Ecto neural progenitor cell (in vitro differentiated cells): ENCODE measurements around the gene SAMD4B.
"Not testable (repeated sequence)": the region's sequence is repeated elsewhere in the genome, so short reads cannot be mapped to it uniquely, and the experiment has no call there.

ENCODE experiments used
- DNase-seq: peaks from one replicate; pipeline ENCODE4 v3.0.0-alpha.2; 2018; ENCODE audit warnings: low spot score

The SAMD4B gene, protein sequence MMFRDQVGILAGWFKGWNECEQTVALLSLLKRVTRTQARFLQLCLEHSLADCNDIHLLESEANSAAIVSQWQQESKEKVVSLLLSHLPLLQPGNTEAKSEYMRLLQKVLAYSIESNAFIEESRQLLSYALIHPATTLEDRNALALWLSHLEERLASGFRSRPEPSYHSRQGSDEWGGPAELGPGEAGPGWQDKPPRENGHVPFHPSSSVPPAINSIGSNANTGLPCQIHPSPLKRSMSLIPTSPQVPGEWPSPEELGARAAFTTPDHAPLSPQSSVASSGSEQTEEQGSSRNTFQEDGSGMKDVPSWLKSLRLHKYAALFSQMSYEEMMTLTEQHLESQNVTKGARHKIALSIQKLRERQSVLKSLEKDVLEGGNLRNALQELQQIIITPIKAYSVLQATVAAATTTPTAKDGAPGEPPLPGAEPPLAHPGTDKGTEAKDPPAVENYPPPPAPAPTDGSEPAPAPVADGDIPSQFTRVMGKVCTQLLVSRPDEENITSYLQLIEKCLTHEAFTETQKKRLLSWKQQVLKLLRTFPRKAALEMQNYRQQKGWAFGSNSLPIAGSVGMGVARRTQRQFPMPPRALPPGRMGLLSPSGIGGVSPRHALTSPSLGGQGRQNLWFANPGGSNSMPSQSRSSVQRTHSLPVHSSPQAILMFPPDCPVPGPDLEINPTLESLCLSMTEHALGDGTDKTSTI

DNA sequence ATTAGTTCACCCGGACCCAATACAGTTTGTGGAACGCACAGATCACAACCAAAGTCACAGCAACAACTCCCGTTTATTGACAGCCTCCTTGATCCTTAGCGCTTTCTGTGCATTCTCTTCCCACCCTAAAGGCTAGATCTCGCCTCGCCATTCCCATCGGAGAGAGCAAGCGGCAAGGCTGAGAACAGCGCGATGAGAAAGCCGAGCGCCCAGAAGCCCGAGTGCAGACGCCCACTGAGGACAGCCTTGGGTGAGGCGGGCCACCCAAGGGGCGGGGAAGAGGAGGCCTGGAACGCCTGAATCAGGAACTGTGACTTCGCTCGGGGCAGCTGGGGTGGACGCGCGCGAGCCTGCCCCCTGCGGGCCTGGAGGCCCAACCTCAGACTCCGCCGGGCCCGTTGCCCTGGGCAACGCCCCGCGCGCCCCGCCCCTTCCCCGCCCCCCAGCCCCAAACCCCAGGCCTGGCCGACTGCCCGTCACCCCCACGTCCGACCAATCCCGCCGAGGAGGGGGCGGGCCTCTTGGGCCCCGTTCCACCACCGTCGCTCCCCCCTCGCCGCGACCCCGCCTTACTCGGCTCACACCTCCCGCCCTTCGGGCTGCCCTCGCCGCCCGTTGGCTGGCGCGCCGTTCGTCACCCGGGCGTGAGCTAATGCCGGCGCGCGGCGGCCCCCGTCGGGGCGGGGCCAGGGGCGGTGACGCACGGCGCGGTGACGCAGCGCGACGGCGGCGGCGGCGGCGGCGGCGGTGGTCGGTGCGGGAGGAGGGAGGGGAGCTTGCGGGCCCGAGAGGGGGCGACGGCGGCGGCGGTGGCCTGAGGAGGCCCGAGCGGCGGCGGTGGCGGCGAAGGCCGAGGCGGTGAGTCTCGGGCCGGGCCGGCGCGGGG lies at the start of gene SAMD4B:
SAMD4B (plus strand) TSS at position 703 of the 886 bp plus-strand sequence. CDS start 14,473 bp downstream, outside the sequence.
- peak; percentile 100 for DNase-seq

DNA sequence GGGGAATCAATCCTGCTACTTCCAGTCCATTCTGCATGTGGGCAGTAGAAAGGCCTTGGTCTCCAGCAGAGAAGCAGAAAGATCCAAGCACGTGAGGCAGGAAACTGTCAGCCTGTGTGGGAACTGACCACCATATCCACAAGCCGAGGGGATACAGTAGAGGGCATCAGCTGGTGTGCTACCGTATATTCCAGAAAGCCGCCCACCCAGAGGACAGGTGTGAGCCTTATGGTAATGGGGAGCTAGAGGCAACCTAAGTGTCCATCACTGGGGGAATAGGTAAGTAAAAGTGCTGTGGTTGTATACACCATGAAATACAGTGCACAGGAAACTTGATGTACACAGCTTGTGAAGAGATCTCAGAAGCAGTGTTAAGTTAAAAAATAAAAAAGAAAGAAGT lies 48.8 kb upstream of the SAMD4B start:
- no peak for DNase-seq

DNA sequence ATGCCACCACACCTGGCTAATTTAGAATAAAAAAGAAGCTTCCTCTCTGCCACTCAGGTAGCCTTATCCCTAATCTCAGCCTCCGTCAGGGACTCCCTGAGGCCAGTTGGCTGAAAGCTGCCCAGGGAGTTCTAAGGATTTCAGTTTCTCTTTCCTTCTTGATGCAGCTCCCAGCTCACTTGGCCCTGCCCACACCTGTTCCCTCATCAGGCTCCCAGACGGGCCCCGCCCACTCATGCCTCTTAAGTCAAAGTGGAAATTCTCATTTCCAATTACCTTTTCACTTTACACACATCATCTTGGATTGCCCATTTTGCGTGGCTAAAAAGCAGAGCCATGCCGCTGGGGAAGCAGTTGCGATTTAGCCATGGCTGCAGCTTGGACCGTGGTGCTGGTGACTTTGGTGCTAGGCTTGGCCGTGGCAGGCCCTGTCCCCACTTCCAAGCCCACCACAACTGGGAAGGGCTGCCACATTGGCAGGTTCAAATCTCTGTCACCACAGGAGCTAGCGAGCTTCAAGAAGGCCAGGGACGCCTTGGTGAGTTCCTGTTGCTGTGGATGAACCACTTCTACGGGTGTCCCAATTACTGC lies 46.1 kb upstream of the SAMD4B start, which contains the start of gene IFNL1:
IFNL1 (plus strand) TSS at position 353 of the 591 bp plus-strand sequence; CDS start at position 368, 15 bp downstream.
- no peak for DNase-seq

DNA sequence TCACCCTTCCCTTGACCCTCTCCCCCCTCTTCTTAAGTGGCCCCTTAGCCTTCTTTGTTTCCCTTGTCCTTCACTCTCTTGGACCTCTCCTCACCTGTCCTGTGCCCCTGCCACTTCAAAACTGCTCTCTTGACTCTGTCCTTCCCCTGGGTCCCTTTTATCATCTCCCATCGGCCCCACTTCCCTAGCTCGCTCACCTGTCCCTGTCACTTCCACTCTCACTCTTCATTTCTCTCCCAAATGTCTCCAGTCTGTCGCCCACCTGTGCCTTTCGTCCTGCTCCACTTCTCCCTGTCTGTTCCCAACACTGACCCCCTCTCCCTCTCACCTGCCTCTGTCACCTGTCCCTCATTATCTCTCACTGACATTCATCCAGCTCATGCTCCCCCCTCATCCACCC lies 45.3 kb upstream of the SAMD4B start:
- no peak for DNase-seq

DNA sequence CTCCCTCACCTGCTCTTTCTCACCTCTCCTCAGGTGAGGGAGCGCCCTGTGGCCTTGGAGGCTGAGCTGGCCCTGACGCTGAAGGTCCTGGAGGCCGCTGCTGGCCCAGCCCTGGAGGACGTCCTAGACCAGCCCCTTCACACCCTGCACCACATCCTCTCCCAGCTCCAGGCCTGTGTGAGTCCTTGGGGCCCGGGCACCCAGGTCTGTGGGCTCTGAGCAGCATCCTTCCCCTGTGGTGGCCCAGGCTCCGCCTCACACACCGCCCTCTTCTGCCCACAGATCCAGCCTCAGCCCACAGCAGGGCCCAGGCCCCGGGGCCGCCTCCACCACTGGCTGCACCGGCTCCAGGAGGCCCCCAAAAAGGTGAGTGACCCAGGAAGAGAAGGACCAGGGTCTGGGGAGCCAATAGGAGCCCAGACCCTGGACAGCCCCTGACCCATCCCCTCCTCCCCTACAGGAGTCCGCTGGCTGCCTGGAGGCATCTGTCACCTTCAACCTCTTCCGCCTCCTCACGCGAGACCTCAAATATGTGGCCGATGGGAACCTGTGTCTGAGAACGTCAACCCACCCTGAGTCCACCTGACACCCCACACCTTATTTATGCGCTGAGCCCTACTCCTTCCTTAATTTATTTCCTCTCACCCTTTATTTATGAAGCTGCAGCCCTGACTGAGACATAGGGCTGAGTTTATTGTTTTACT lies 44.1 kb upstream of the SAMD4B start:
- no peak for DNase-seq

DNA sequence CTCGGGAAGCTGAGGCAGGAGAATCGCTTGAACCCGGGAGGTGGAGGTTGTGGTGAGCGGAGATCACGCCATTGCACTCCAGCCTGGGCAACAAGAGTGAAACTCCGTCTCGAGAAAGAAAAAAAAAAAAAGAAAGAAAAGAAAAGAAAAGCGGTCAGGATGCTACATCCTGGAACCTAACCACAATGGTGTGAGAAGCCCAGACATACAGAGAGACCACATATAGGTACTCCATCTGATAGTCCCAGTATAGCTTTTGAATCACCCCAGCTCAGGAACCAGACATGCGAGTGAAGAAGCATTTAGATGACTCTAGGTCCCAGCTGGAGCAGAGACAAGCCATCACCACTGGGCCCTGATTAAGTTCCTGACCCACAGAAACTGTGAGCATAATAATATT lies 42.8 kb upstream of the SAMD4B start:
- DNase-seq, result no peak

DNA sequence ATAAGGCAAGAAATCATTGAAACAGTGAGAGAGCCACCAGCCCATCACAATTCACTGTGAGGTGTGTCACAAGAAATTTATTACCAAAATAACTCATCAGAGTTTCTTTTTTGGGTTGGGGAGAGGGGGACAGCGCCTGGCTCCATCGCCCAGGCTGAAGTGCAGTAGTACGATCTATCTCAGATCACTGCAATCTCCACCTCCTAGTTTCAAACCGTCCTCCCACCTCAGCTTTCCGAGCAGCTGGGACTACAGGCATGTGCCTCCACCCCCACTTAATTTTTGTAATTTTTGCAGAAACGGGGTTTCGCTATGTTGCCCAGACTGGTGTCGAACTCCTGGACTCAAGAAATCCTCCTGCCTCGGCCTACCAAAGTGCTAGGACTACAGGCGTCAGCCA lies 42.4 kb upstream of the SAMD4B start:
- DNase-seq, result no peak

DNA sequence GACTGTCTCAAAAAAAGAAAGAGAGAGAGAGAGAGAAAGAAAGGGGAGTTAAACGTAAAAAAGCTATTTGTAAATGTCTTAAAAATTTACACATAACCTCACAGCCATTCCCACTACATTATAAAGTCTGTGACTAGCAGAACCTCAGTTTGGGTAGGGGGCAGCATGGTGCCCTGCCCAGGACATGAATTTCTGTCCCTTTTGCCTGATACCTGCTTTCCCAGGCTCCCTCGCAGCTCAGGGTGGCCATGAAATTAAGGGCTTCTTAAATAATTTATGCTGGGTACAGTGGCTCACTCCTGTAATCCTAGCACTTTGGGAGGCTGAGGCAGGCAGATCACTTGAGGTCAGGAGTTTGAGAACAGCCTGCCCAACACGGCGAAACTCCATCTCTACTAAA lies 41.2 kb upstream of the SAMD4B start:
- no peak for DNase-seq

DNA sequence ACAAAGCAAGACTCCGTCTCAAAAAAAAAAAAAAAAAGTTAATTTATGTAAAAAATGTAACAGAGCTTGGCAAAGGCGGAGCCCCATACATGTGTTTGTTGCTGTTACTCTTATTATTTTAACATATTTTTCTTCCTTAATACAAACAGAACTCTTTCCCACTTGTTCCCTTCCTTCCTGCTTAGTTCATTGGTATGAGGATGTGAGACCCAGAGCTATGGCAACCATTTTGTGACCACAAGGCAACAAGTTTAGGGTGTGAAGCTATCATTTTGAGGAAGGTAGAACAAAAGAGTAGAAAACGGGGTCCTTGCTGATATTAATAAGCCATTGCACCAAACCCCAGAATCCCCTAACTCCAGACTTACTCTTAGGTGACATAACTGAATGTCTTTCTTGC lies 40.7 kb upstream of the SAMD4B start:
- DNase-seq, result no peak

DNA sequence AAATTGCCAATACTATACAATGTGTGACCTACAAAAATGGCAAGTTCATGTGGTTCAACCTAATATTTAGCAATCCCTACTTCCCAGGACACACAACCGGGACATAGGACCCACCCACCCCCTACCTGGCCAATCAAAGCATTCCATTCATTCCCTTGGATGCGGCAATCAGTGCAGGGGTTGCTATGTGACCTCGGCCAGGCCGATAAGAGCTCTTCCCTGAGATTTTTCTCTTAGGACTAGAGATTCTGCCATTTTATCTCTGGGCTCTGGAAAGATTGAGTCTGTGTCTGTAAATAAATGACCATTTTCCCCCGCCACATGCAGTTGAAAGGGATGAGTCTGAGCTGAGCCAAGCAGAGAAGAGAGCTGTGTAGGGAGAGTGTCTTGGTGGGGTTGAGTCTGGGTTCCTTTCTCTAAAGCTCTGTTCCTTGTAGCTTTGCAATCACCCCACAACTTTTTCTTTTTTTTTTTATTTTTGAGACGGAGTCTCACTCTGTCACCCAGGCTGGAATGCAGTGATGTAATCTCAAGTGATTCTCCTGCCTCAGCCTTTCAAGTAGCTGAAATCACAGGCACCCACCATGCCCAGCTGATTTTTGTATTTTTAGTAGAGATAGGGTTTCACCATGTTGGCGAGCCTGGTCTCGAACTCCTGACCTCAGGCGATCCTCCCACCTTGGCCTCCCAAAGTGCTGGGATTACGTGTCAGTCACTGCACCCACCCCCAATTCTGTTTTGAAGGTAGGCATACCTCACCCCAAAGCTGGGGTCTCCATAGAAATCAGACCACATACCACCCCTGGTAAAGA lies 38.6 kb upstream of the SAMD4B start:
- no peak for DNase-seq

DNA sequence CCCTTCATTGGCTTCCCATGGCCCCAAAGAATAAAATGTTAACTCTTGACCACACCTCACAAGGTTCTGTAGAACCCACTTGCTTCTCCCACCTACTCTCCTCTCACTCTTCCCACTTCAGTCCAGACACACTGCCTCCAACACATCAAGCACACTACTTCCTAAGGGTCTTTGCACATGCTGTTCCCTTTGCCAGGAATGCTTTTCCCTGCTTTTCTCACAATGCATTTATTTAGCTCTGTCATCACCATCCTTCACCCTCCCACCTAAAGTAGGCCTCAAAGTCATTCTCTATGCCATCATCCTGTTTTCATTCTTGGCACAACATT lies 38.1 kb upstream of the SAMD4B start:
- no peak for DNase-seq

DNA sequence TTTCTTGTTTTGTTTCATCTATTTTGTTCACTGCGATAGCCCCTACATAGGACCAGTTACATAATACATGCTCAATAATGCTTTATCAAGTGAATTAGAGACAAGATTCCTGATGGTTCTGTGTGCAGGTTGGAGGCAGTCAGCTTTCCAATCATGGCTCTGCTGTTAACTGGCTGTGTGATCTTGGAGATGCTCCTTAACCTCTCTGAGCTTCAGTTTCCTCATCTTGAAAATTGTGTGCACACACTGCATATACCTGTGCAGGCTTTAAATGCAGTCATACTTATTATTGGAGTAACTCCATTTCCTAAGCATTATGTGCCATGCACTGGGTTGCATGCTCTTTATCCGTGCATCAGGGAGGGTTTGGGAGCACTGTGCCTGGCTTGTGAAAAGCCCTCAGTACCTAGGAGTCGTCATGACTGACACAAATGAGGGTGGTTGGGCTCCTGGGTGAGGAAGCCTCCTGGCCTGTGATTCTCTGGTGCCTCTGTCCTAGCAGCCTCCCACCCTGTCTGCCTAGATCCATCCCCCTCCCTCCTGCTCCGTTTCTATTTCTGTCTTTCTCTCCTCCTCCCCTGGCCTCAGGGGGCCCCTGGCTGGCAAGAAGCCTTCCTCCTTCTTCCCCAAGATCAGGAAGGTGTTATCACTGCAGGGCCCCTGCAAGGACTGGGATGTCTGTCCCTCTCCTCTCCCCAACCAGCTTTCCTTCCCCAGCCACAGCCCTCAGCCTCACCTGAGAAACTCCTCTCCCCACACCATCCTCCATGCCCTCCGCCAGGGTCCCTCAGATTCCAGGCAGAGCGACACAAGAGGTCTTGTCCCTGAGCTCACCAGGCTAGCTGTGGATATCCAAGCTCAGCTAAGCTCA lies 37.3 kb upstream of the SAMD4B start:
- DNase-seq, result no peak

DNA sequence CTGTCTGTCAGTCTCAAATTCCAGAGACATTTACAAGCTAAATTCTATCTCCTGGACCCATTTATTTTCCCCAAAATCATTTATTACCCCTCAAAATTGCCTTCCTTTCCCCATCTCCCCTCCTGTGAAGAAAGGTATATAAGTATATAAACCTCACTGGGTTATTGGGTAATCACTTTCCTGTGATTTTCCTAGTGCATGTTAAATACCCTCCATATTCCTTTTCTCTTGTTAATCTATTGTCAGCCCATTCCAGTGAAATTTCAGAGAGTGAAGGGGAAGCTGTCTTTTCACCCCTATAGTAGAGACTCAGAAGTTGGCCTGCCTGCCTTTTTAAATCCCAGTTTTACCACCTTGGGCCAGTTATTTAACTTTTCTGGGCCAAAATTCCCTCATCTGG lies 36.1 kb upstream of the SAMD4B start:
- DNase-seq, result no peak

DNA sequence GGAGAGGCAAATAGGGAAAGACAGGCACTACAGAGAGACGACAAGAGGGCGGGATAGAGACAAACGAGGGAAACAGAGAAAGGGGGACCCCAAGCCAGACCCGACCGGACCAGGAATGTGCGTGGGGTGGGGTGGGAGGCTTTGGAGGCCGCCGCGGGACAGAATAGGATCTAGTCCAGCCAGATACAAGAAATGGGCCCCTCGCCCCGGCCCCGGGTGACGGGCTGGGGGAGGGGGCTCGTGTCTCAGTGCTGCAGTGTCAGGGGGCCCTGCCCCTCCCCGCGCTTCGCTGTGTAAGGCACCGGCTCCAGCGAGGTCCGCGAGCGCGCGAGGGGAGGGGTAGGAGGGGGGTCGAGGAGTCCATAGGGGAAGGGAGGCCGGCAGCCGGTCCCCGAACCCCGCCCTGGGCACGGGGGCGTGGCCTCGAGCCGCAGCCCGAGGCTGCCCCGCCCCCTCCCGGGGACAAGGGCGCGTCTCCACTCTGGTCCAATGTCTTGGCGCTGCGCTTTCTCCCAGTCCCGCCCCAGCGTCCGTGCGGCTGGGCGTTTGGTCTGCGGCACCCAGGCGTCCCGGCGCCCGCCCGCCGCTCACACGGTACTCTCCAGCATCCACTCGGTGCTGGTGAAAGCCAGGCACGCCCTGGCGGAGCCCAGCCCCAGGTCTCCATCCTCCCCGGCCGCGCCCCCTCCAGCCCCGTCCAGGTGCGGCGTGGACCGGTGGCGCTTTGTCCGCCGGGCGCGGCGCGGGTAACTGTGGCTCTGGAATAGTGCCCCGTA lies 35.0 kb upstream of the SAMD4B start:
- DNase-seq, result peak; percentile 83

DNA sequence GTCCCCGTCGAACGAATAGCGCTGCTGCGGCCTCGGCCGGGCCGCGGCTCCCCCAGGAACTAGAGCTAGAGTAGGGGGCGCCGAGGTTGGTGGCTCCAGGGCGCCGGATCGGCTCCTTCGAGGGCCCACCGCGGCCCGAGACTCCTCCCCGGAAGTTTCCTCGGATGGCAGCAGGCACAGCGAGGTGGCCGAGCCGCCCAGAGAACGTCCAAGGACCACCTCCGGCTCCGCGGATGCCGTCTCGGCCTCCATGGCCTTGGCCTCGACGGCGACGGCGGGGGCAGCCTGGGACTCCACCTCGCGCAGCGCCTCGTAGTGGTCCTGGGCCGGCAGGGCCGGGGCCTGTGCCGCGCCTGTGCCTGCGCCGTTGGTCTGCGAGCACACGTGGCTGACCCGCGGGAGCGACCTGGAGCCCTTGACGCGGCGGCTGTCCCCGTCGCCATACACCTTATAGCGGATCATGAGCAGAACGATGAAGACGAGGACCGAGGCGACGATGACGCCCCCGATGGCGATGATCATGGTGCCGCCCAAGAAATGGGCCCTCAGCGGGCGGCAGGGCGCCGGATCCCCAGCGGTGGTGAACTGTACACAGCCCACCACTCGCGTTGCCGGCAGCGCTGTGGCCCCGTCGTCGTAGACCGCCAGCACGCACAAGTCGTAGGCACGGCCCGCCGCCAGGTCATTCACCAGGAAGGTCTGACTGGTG lies 34.2 kb upstream of the SAMD4B start:
- DNase-seq, result no peak

DNA sequence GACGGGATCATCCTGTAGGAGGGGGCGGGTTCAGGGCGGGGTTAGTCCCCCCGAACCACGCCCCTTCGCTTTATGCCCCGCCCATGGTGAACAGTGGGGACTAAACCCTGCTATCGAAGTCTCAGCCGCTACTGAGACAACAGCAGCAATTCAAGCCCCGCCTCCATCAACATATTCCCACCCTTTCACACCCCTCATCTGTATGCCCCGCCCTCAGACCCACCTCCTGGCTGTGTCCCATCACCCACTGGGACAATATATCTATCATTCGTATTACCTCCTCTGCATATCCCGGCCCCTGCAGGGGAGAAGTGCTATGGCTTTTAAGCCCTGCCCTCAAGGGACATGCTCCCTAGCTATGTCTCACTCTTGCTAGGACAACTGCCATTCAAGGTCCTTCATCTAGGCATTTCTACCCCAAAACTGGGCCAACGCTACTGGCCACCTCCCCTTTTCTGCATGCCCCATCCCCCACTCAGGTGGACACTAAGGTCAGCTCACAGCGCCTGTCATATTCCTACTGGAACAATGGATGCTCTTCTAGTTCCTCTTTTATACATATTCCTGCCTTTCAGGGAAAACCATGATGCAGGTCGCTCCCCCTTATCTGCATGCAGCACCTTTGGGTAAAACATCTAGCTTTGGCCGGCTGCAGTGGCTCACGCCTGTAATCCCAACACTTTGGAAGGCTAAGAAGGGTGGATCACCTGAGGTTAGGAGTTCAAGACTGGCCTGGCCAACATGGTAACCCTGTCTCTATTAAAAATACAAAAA lies 33.5 kb upstream of the SAMD4B start:
- DNase-seq, result peak; percentile 80

DNA sequence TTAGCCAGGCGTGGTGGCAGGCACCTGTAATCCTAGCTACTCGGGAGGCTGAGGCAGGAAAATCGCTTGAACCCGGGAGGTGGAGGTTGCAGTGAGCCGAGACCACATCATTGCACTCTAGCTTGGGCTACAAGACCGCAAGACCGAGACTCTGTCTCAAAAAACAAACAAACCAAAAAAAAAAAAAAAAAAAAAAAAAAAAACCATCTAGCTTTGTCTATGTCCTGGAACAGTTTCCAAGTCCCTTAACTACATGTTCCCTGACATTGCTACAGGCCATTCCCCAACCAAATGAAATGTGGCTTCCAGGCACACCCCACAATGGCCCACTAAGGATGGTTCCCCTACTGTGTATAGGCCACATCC lies 32.9 kb upstream of the SAMD4B start:
- DNase-seq, result not testable (repeated sequence)
